Amygdala (tissue), 56 donors: Measurements from ENCODE around the gene KCND2.
"Not testable (repeated sequence)": the region's sequence is repeated elsewhere in the genome, so short reads cannot be mapped to it uniquely, and the experiment has no call there.

Experiments
- DNase-seq, 56 donors: peaks; one replicate each; lab custom pipeline; 2025; lab: John Stamatoyannopoulos, UW

The KCND2 gene

GRCh38 chr7:120733143-120733542, 460.2 kb downstream of the KCND2 start:
- no peak for DNase-seq

- DNase-seq, result no peak
These were observed 460.9 kb downstream of the KCND2 start for GRCh38 chr7:120733835-120734234.

- DNase-seq, result no peak
These were observed 462.8 kb downstream of the KCND2 start for GRCh38 chr7:120735791-120736190.

- no peak for DNase-seq
These were observed 465.8 kb downstream of the KCND2 start for GRCh38 chr7:120738816-120739215.

- no peak for DNase-seq
These were observed 467.4 kb downstream of the KCND2 start for GRCh38 chr7:120740348-120740747.

GRCh38 chr7:120741371-120742042, 468.5 kb downstream of the KCND2 start:
- DNase-seq, result no peak

- DNase-seq, result peak in 2 of 56 donors; percentile 5 to 6
These were observed 469.4 kb downstream of the KCND2 start for GRCh38 chr7:120742372-120742771.

GRCh38 chr7:120743128-120743527, 470.2 kb downstream of the KCND2 start:
- no peak for DNase-seq

GRCh38 chr7:120760050-120760449, 487.1 kb downstream of the KCND2 start:
- no peak for DNase-seq

- no peak for DNase-seq
These were observed 487.9 kb downstream of the KCND2 start for GRCh38 chr7:120760851-120761250.

- DNase-seq, result no peak
These were observed 497.2 kb downstream of the KCND2 start for GRCh38 chr7:120770206-120770605.

GRCh38 chr7:120774481-120774880, 501.5 kb downstream of the KCND2 start:
- DNase-seq, result no peak

GRCh38 chr7:120775755-120776154, 502.8 kb downstream of the KCND2 start:
- no peak for DNase-seq

GRCh38 chr7:120779078-120779477, 506.1 kb downstream of the KCND2 start:
- not testable (repeated sequence) for DNase-seq

- not testable (repeated sequence) for DNase-seq
These were observed 507.5 kb downstream of the KCND2 start for GRCh38 chr7:120780451-120780850.

- no peak for DNase-seq
These were observed 508.0 kb downstream of the KCND2 start for GRCh38 chr7:120780938-120781337.

- DNase-seq, result not testable (repeated sequence)
These were observed 508.9 kb downstream of the KCND2 start for GRCh38 chr7:120781924-120782323.

GRCh38 chr7:120783273-120783672, 510.3 kb downstream of the KCND2 start:
- DNase-seq, result no peak

GRCh38 chr7:120783721-120784120, 510.7 kb downstream of the KCND2 start:
- no peak for DNase-seq

GRCh38 chr7:120785095-120785494, 512.1 kb downstream of the KCND2 start:
- DNase-seq, result no peak

- peak in 44 of 56 donors; percentile 1 to 75 (median 22) for DNase-seq
These were observed 519.3 kb downstream of the KCND2 start for GRCh38 chr7:120792091-120792860.

GRCh38 chr7:120792861-120793130, 519.8 kb downstream of the KCND2 start:
- DNase-seq, result no peak
